C4-2B (cell line): ENCODE results near the gene SNRK.

Experiments
- ZFX ChIP-seq: fragments of 450-650 bp; IDR thresholded peaks from 2 replicates; pipeline ENCODE4 v1.6.1; 2017
- TF ChIP-seq, protein P1 (sequence below): fragments of 450-650 bp; conservative IDR thresholded peaks from 2 replicates; pipeline ENCODE4 v1.5.1; 2017; ENCODE audit warnings: mild to moderate bottlenecking

DNA sequence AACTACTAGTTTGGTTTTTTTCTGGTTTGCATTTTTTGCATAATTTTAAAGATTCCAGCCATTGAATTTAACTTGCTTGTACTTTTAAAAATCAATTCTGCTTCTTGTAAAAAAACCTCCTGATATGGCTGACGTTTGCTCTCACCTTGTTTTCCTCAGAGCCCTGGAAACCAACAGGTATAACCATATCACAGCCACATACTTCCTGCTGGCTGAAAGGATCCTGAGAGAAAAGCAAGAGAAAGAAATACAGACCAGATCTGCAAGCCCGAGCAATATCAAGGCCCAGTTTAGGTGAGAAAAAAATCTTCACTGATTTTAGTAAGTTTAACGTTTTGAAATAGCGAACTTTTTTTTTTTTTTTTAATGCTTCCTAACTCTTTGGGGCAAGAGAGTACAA is 56.8 kb downstream of the SNRK start:
- TF ChIP-seq, protein P1, sequence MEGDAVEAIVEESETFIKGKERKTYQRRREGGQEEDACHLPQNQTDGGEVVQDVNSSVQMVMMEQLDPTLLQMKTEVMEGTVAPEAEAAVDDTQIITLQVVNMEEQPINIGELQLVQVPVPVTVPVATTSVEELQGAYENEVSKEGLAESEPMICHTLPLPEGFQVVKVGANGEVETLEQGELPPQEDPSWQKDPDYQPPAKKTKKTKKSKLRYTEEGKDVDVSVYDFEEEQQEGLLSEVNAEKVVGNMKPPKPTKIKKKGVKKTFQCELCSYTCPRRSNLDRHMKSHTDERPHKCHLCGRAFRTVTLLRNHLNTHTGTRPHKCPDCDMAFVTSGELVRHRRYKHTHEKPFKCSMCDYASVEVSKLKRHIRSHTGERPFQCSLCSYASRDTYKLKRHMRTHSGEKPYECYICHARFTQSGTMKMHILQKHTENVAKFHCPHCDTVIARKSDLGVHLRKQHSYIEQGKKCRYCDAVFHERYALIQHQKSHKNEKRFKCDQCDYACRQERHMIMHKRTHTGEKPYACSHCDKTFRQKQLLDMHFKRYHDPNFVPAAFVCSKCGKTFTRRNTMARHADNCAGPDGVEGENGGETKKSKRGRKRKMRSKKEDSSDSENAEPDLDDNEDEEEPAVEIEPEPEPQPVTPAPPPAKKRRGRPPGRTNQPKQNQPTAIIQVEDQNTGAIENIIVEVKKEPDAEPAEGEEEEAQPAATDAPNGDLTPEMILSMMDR, result no peak
- no peak for TF ChIP-seq ZFX
